ENCODE measurements around the gene AKAP7. TPM values are rescaled to one million over a fixed set of nuclear protein-coding genes. Genes with fewer than 3 reads are reported as not detected.

The AKAP7 gene
- total RNA-seq, 1 donor from 2014 or later: 15.5 TPM

DNA sequence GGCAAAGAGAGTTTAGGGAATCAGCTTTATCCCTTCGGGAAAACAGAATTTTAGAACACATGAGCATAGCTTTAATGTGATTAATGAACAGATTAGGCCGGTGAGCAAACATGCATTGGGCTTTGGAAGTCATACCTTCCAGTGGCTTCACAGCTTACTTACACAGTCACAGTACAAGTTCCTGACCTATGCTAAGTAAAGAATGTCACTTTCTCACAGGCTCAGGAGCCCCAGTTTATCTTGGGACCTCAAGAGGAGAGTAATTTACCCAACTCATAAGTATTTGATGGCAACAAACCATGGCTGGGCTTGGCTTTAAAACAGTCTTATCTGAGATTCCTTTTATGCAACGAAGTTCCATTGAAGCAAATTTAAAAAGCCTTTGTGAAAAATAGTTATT is 195.9 kb downstream of the AKAP7 start:
- H3K27ac ChIP-seq: no peak overlapping the region
- Mint-ChIP-seq H3K36me3 (no peaks in the 10 kb centered on the region), H3K27ac (no peak overlapping the region), H3K4me3 (no peak overlapping the region), H3K4me1 (peaks cover 7% of the 10 kb centered on the region), H3K27me3 (ENCODE audit: insufficient read depth, low read depth) (no peaks in the 10 kb centered on the region), H3K9me3 (no peaks in the 10 kb centered on the region)
- no peak for DNase-seq (ENCODE audit: low spot score)
- H3K4me3 ChIP-seq: no peak overlapping the region
- no peak overlapping the region for H2AFZ ChIP-seq (replicated peaks)
- H3K4me1 ChIP-seq: no peaks in the 10 kb centered on the region
- TF ChIP-seq EZH2 (IDR thresholded peaks at IDR 0.05) (no peak), CTCF (IDR thresholded peaks at IDR 0.05) (no peak), EZH2phosphoT487 (IDR thresholded peaks at IDR 0.05) (no peak)
- no peaks in the 10 kb centered on the region for H3K79me2 ChIP-seq (ENCODE audit: low read depth)
- H4K20me1 ChIP-seq (ENCODE audit: low read depth): no peaks in the 10 kb centered on the region
- H3K4me2 ChIP-seq: no peak overlapping the region
- no peaks in the 10 kb centered on the region for H3F3A ChIP-seq (ENCODE audit: low read depth)
- H3K9ac ChIP-seq: no peak overlapping the region
- no peaks in the 10 kb centered on the region for H3K9me3 ChIP-seq (ENCODE audit: low read depth)
- no peaks in the 10 kb centered on the region for H3K36me3 ChIP-seq
- no peaks in the 10 kb centered on the region for H3K27me3 ChIP-seq

- Histone ChIP-seq H3K4me3 (no peak overlapping the region), H3K36me3 (no peaks in the 10 kb centered on the region), H3K9ac (no peak overlapping the region), H4K20me1 (ENCODE audit: low read depth) (no peaks in the 10 kb centered on the region), H3K27ac (no peak overlapping the region), H3K4me2 (no peak overlapping the region), H3K9me3 (ENCODE audit: low read depth) (no peaks in the 10 kb centered on the region), H3K4me1 (no peaks in the 10 kb centered on the region), H3K27me3 (no peaks in the 10 kb centered on the region), H3K79me2 (ENCODE audit: low read depth) (no peaks in the 10 kb centered on the region), H3F3A (ENCODE audit: low read depth) (no peaks in the 10 kb centered on the region), H2AFZ (replicated peaks) (no peak overlapping the region)
- no peaks in the 10 kb centered on the region for H3K27me3 Mint-ChIP-seq (ENCODE audit: insufficient read depth, low read depth)
- no peak for TF ChIP-seq CTCF (IDR thresholded peaks at IDR 0.05)
- no peak for TF ChIP-seq EZH2phosphoT487 (IDR thresholded peaks at IDR 0.05)
- no peak for TF ChIP-seq EZH2 (IDR thresholded peaks at IDR 0.05)
- H3K9me3 Mint-ChIP-seq: no peaks in the 10 kb centered on the region
- no peak for DNase-seq (ENCODE audit: low spot score)
- H3K4me3 Mint-ChIP-seq: no peak overlapping the region
- no peaks in the 10 kb centered on the region for H3K36me3 Mint-ChIP-seq
- H3K27ac Mint-ChIP-seq: no peak overlapping the region
- peaks cover 14% of the 10 kb centered on the region for H3K4me1 Mint-ChIP-seq
These were observed 196.9 kb downstream of the AKAP7 start for GRCh38 chr6:131331873-131332781.

Other genes with a start within 250 kb of the AKAP7 start
- gene EPB41L2, start 72.2 kb upstream of the AKAP7 start, total RNA-seq (ENCODE audit: low replicate concordance): 39.8 and 61.8 TPM in 2 replicates